IMR-90 (cell line): Measurements from ENCODE around the gene DPYD. TPM values are rescaled to one million over a fixed set of nuclear protein-coding genes. Genes with fewer than 3 reads are reported as not detected.

Source experiments
- ATAC-seq: fragments of 200-7000 bp; cut with Tn5 transposase; 2 replicates; pipeline ENCODE4 v1.9.1; 2020; ENCODE audit warnings: low read depth, mild to moderate bottlenecking, moderate library complexity
- BruUV-seq: library from RNA; stranded (reverse); fragments of 400-500 nt; replicated peaks from 2 replicates; lab custom pipeline; 2021; lab: Mats Ljungman, UMichigan
- CTCF ChIA-PET: fragments of 300-600 bp; formaldehyde crosslinking; extraction: SDS; loops from one replicate; lab custom pipeline; 2021; ENCODE audit warnings: antibody characterized with exemption; lab: Yijun Ruan, JAX
- POLR2A ChIA-PET: fragments of 300-600 bp; sonication (Branson Sonifier 250); formaldehyde crosslinking; loops from one replicate; lab custom pipeline; 2022; ENCODE audit warnings: antibody characterized with exemption; ENCODE audit not compliant: unreplicated experiment; lab: Charles Lee
- DNase-seq: peaks from one replicate; pipeline ENCODE4 v3.0.0; 2013
- H2AFZ ChIP-seq: replicated peaks from 2 replicates; pipeline ENCODE3; 2013; ENCODE audit warnings: low read length, mild to moderate bottlenecking; ENCODE audit not compliant: poor library complexity
- H2AK5ac ChIP-seq: 2 replicates; pipeline ENCODE4 v1.6.1; 2013; ENCODE audit warnings: low read depth, low read length, inconsistent platforms
- H2AK9ac ChIP-seq: replicated peaks from 2 replicates; pipeline ENCODE3; 2013; ENCODE audit warnings: mild to moderate bottlenecking, low read depth, low read length, moderate library complexity; ENCODE audit not compliant: poor library complexity
- H2BK120ac ChIP-seq: 2 replicates; pipeline ENCODE4 v1.6.1; 2013; ENCODE audit warnings: low read depth, low read length, inconsistent platforms
- H2BK15ac ChIP-seq: 3 replicates; pipeline ENCODE4 v1.6.1; 2013; ENCODE audit warnings: low read depth, low read length, inconsistent platforms
- H2BK20ac ChIP-seq: 2 replicates; pipeline ENCODE4 v1.6.1; 2013; ENCODE audit warnings: low read depth, mild to moderate bottlenecking, inconsistent platforms, low read length, moderate library complexity
- H2BK5ac ChIP-seq: 2 replicates; pipeline ENCODE4 v1.6.1; 2013; ENCODE audit warnings: mild to moderate bottlenecking, low read depth, low read length, inconsistent platforms; ENCODE audit not compliant: poor library complexity, severe bottlenecking
- H3K14ac ChIP-seq: replicated peaks from 2 replicates; pipeline ENCODE4 v1.6.1; 2013; ENCODE audit warnings: low read depth, low read length, inconsistent platforms
- H3K18ac ChIP-seq: 2 replicates; pipeline ENCODE4 v1.6.1; 2013; ENCODE audit warnings: low read depth, low read length, control low read depth
- H3K23ac ChIP-seq: 2 replicates; pipeline ENCODE4 v1.6.1; 2013; ENCODE audit warnings: low read depth, low read length, inconsistent platforms
- H3K27ac ChIP-seq: 2 replicates; pipeline ENCODE4 v1.5.1; 2013; ENCODE audit warnings: mild to moderate bottlenecking, control low read depth, low read length; ENCODE audit not compliant: insufficient read depth
- H3K27me3 ChIP-seq: 2 replicates; pipeline ENCODE4 v1.6.1; 2013; ENCODE audit warnings: low read length; ENCODE audit not compliant: control insufficient read depth, insufficient read depth
- H3K36me3 ChIP-seq: 2 replicates; pipeline ENCODE4 v1.6.1; 2013; ENCODE audit warnings: low read length, mixed read lengths; ENCODE audit not compliant: control insufficient read depth, insufficient read depth
- H3K4ac ChIP-seq: 2 replicates; pipeline ENCODE4 v1.6.1; 2013; ENCODE audit warnings: low read depth, low read length, inconsistent platforms
- H3K4me1 ChIP-seq: 2 replicates; pipeline ENCODE4 v1.6.1; 2013; ENCODE audit warnings: low read length, mixed read lengths; ENCODE audit not compliant: control insufficient read depth, insufficient read depth
- H3K4me2 ChIP-seq: 2 replicates; pipeline ENCODE4 v1.6.1; 2013; ENCODE audit warnings: low read depth, mild to moderate bottlenecking, control low read depth, low read length, moderate library complexity
- H3K4me3 ChIP-seq: 2 replicates; pipeline ENCODE4 v1.5.1; 2013; ENCODE audit warnings: low read depth, mild to moderate bottlenecking, control low read depth, low read length, moderate library complexity; ENCODE audit not compliant: insufficient read depth
- H3K56ac ChIP-seq: 2 replicates; pipeline ENCODE4 v1.6.1; 2013; ENCODE audit warnings: low read length, inconsistent platforms; ENCODE audit not compliant: insufficient read depth; ENCODE audit errors: extremely low read depth
- H3K79me1 ChIP-seq, 2 experiments: 2 replicates each; pipeline ENCODE4 v1.6.1; 2013; ENCODE audit warnings: low read length in 2 of 2, inconsistent platforms in 1 of 2, low read depth in 1 of 2
- H3K9ac ChIP-seq: 2 replicates; pipeline ENCODE4 v1.6.1; 2013; ENCODE audit warnings: low read depth, low read length, control low read depth
- H3K9me1 ChIP-seq: 2 replicates; pipeline ENCODE4 v1.6.1; 2013; ENCODE audit warnings: low read length, inconsistent platforms; ENCODE audit not compliant: insufficient read depth
- H3K9me3 ChIP-seq: 2 replicates; pipeline ENCODE4 v1.6.1; 2013; ENCODE audit warnings: low read length; ENCODE audit not compliant: control insufficient read depth, insufficient read depth
- H4K20me1 ChIP-seq: 2 replicates; pipeline ENCODE4 v1.6.1; 2013; ENCODE audit warnings: low read length, inconsistent platforms; ENCODE audit not compliant: insufficient read depth
- H4K5ac ChIP-seq: 2 replicates; pipeline ENCODE4 v1.6.1; 2013; ENCODE audit warnings: mild to moderate bottlenecking, low read depth, low read length, control low read depth
- H4K8ac ChIP-seq, 2 experiments: 2 replicates each; pipeline ENCODE4 v1.6.1; 2013; ENCODE audit warnings: low read depth in 2 of 2, low read length in 2 of 2, control low read depth in 1 of 2, inconsistent platforms in 1 of 2
- H4K91ac ChIP-seq: 2 replicates; pipeline ENCODE4 v1.6.1; 2013; ENCODE audit warnings: low read depth, low read length, inconsistent platforms; ENCODE audit not compliant: insufficient read depth
- CEBPB ChIP-seq: IDR thresholded peaks from 2 replicates; pipeline ENCODE4 v1.6.1; 2012; ENCODE audit warnings: low read depth, low read length, improper control_type of control experiment
- MAZ ChIP-seq: IDR thresholded peaks from 2 replicates; pipeline ENCODE4 v1.6.1; 2012; ENCODE audit warnings: low read depth, mild to moderate bottlenecking, low read length, improper control_type of control experiment, moderate library complexity, borderline replicate concordance
- RAD21 ChIP-seq: IDR thresholded peaks from 2 replicates; pipeline ENCODE4 v1.6.1; 2012; ENCODE audit warnings: low read length, improper control_type of control experiment
- RFX5 ChIP-seq: IDR thresholded peaks from 2 replicates; pipeline ENCODE4 v1.8.0; 2012; ENCODE audit warnings: low read depth, mild to moderate bottlenecking, low read length, moderate library complexity
- USF2 ChIP-seq: fragments of 150-350 bp; IDR thresholded peaks from 2 replicates; pipeline ENCODE4 v1.6.1; 2017; ENCODE audit warnings: mild to moderate bottlenecking, antibody characterized with exemption, low read length, low read depth
- WGBS, 2 experiments: methylation state at CpG; one replicate each; pipeline versions ENCODE4 v1.1.5 to v1.1.7; 2013; ENCODE audit warnings: missing lambda C conversion rate in 2 of 2; ENCODE audit not compliant: insufficient read length in 1 of 2; ENCODE audit errors: extremely low coverage in 2 of 2; 5-methylcytosine and 5-hydroxymethylcytosine counted together
- dilution Hi-C: fragments of 300-500 bp; cut with HindIII; formaldehyde crosslinking; loops from one replicate; pipeline ENCODE4 v1.14.3; 2018; ENCODE audit warnings: low sequenced_read_pairs; ENCODE audit not compliant: unreplicated experiment
- in situ Hi-C: fragments of 300-500 bp; cut with MboI; formaldehyde crosslinking; loops from 3 replicates; pipeline ENCODE4 v1.14.3; 2019; ENCODE audit warnings: low sequenced_read_pairs, inconsistent platforms, mixed read lengths
- intact Hi-C: fragments of 100-400 bp; cut with micrococcal nuclease; formaldehyde crosslinking; loops from 2 replicates; pipeline ENCODE4 v1.10.0; 2022
- polyA plus RNA-seq, 3 experiments: library from polyadenylated mRNA; depleted of rRNA; stranded (reverse); fragments of >200 nt; gene quantifications; 2 replicates each; pipeline ENCODE4 v1.2.3, GENCODE V29; 2012; ENCODE audit warnings: low replicate concordance in 1 of 3
- total RNA-seq: library from RNA; depleted of rRNA; stranded (reverse); fragments of >200 nt; gene quantifications from 2 replicates; pipeline ENCODE4 v1.2.3, GENCODE V29; 2012

The DPYD gene
- total and polyA plus RNA-seq, 2 of the 4 experiments (the other 2 are of a cell fraction): 9.3 to 47.3 TPM

GRCh38 chr1:97898948-97899347, 21.9 kb downstream of the DPYD start:
- H4K5ac ChIP-seq: no peak overlapping the region
- no peaks in the 10 kb centered on the region for H4K20me1 ChIP-seq
- no peak for TF ChIP-seq MAZ
- no peak for TF ChIP-seq RFX5
- TF ChIP-seq RAD21: no peak
- no peak for TF ChIP-seq CEBPB
- TF ChIP-seq USF2: no peak
- no TSS peak for BruUV-seq
- H3K27me3 ChIP-seq: no peaks in the 10 kb centered on the region
- no peak overlapping the region for H4K91ac ChIP-seq
- DNase-seq: peak; percentile 36
- no peak overlapping the region for H2BK15ac ChIP-seq
- no peak overlapping the region for H3K18ac ChIP-seq
- no peak overlapping the region for H3K23ac ChIP-seq
- H2BK20ac ChIP-seq: no peak overlapping the region
- H3K9me1 ChIP-seq: no peaks in the 10 kb centered on the region; the same call in 1 of the 2 replicates
- H2BK5ac ChIP-seq: peak overlapping the region; percentile 11
- peaks cover 12 to 30% of the 10 kb centered on the region in 2 experiments for H3K79me1 ChIP-seq
- ChIA-PET POLR2A (no interaction called here), CTCF (no interaction called here)
- no peak for ATAC-seq
- peaks cover 5% of the 10 kb centered on the region; the same call in 1 of the 2 replicates for H3K9me3 ChIP-seq
- H2BK120ac ChIP-seq: no peak overlapping the region
- H3K4ac ChIP-seq: no peak overlapping the region
- no peak overlapping the region for H2AK9ac ChIP-seq
- H3K14ac ChIP-seq: 0 out of 2 replicates have a peak overlapping the region, but pooled peaks have one; percentile 37
- H4K8ac ChIP-seq: no peak overlapping the region
- H3K56ac ChIP-seq: no peak overlapping the region
- intact Hi-C loops (no loop called here), in situ Hi-C loops (no loop called here), dilution Hi-C loops (no loop called here)
- H3K4me1 ChIP-seq: peaks cover 4% of the 10 kb centered on the region; the same call in 1 of the 2 replicates
- peak overlapping the region; percentile 39; the same call in 1 of the 2 replicates for H2AK5ac ChIP-seq
- no CpG with 5 or more reads among the region's 3 CpGs for WGBS, 2 experiments
- H3K4me2 ChIP-seq: no peak overlapping the region
- H2AFZ ChIP-seq: no peak overlapping the region
- no peaks in the 10 kb centered on the region for H3K36me3 ChIP-seq
- H3K4me3 ChIP-seq: no peak overlapping the region
- no peak overlapping the region for H3K27ac ChIP-seq
- no peak overlapping the region for H3K9ac ChIP-seq
